ENCODE results near the gene URB1. TPM values are rescaled to one million over a fixed set of nuclear protein-coding genes. Genes with fewer than 3 reads are reported as not detected.

The URB1 gene
- total and polyA plus RNA-seq, 9 donors: 7.6 to 29.6 (median 18.0) TPM

- no peak for DNase-seq
- no peak overlapping the region for H3K27ac ChIP-seq
- no peaks in the 10 kb centered on the region for H3K9me3 ChIP-seq
These were observed 44.8 kb downstream of the URB1 start for GRCh38 chr21:32347977-32348376.

GRCh38 chr21:32347351-32347750 lies 45.5 kb downstream of the URB1 start:
- Histone ChIP-seq H3K27ac (no peak overlapping the region), H3K27me3 (no peaks in the 10 kb centered on the region), H3K9me3 (no peaks in the 10 kb centered on the region), H3K4me3 (no peak overlapping the region), H3K4me1 (ENCODE audit: insufficient read depth) (no peaks in the 10 kb centered on the region), H3K36me3 (peaks cover 5% of the 10 kb centered on the region)
- TF ChIP-seq POLR2A (IDR thresholded peaks at IDR 0.05) (no peak), CTCF (IDR thresholded peaks at IDR 0.05) (no peak), EP300 (IDR thresholded peaks at IDR 0.05) (no peak)
- DNase-seq: no peak
- intact Hi-C loops (cut with DNase I): no loop called here
- 94 to 98% (median 95%) methylated on average over 12 of the region's 12 CpGs for WGBS, 3 donors

More at GRCh38 chr21:32347977-32348376, 44.8 kb downstream of the URB1 start:
- WGBS, 3 donors: 80 to 82% (median 80%) methylated on average over 11 of the region's 11 CpGs
- no peak for TF ChIP-seq POLR2A (IDR thresholded peaks at IDR 0.05)
- TF ChIP-seq EP300 (IDR thresholded peaks at IDR 0.05): no peak
- TF ChIP-seq CTCF (IDR thresholded peaks at IDR 0.05): no peak
- Histone ChIP-seq H3K27me3 (no peaks in the 10 kb centered on the region), H3K36me3 (peaks cover 5% of the 10 kb centered on the region), H3K4me1 (ENCODE audit: insufficient read depth) (no peaks in the 10 kb centered on the region), H3K4me3 (no peak overlapping the region)
- intact Hi-C loops (cut with DNase I): no loop called here

- no peak overlapping the region for H3K4me3 ChIP-seq
- intact Hi-C loops (cut with DNase I): no loop called here
- DNase-seq: no peak
- WGBS, 3 donors: 95 to 97% (median 96%) methylated on average over 14 of the region's 14 CpGs
- H3K27ac ChIP-seq: no peak overlapping the region
- H3K9me3 ChIP-seq: no peaks in the 10 kb centered on the region
- H3K4me1 ChIP-seq (ENCODE audit: insufficient read depth): no peaks in the 10 kb centered on the region
- no peaks in the 10 kb centered on the region for H3K27me3 ChIP-seq
- H3K36me3 ChIP-seq: peaks cover 5% of the 10 kb centered on the region
- TF ChIP-seq CTCF (IDR thresholded peaks at IDR 0.05): no peak
These were observed 45.9 kb downstream of the URB1 start for GRCh38 chr21:32346951-32347350.

- Histone ChIP-seq H3K36me3 (peaks cover 5% of the 10 kb centered on the region), H3K9me3 (no peaks in the 10 kb centered on the region), H3K4me3 (no peak overlapping the region), H3K4me1 (ENCODE audit: insufficient read depth) (no peaks in the 10 kb centered on the region), H3K27ac (no peak overlapping the region), H3K27me3 (no peaks in the 10 kb centered on the region)
- TF ChIP-seq CTCF (IDR thresholded peaks at IDR 0.05) (no peak), EP300 (IDR thresholded peaks at IDR 0.05) (no peak), POLR2A (IDR thresholded peaks at IDR 0.05) (no peak)
- no peak for DNase-seq
- 67 to 69% (median 67%) methylated on average over 12 of the region's 12 CpGs for WGBS, 3 donors
- intact Hi-C loops (cut with DNase I): no loop called here
These were observed 51.7 kb downstream of the URB1 start for GRCh38 chr21:32340863-32341848.
